NCI-H2081 treated with DMSO at 0.1 percent for 48 hours (cell line): ENCODE measurements around the gene LIG1.

ENCODE experiments used
- DNase-seq: peaks from one replicate; lab custom pipeline; 2025; lab: John Stamatoyannopoulos, UW

LIG1 gene

GRCh38 chr19:48181505-48181904 lies 11.4 kb upstream of the LIG1 start:
- DNase-seq: no peak

- no peak for DNase-seq
Observed at GRCh38 chr19:48176226-48176625, 6.1 kb upstream of the LIG1 start.

GRCh38 chr19:48175578-48175977 lies 5.4 kb upstream of the LIG1 start:
- DNase-seq: no peak

- no peak for DNase-seq
Observed at GRCh38 chr19:48174445-48175030, 4.4 kb upstream of the LIG1 start.

- DNase-seq: no peak
Observed at GRCh38 chr19:48171710-48172109, 1.6 kb upstream of the LIG1 start.

- DNase-seq: no peak
Observed at GRCh38 chr19:48170817-48171347, 738 bp upstream of the LIG1 start.

GRCh38 chr19:48169578-48169938 lies 586 bp downstream of the LIG1 start:
- no peak for DNase-seq

GRCh38 chr19:48168689-48169088 lies 1.5 kb downstream of the LIG1 start:
- no peak for DNase-seq

- no peak for DNase-seq
Observed at GRCh38 chr19:48158210-48158790, 11.8 kb downstream of the LIG1 start.

- no peak for DNase-seq
Observed at GRCh38 chr19:48154003-48154402, 16.1 kb downstream of the LIG1 start.

GRCh38 chr19:48152551-48152950 lies 17.6 kb downstream of the LIG1 start:
- DNase-seq: no peak

- DNase-seq: no peak
Observed at GRCh38 chr19:48149430-48149829, 20.7 kb downstream of the LIG1 start.

- no peak for DNase-seq
Observed at GRCh38 chr19:48148576-48148975, 21.6 kb downstream of the LIG1 start.

- DNase-seq: no peak
Observed at GRCh38 chr19:48147597-48148175, 22.5 kb downstream of the LIG1 start.

- no peak for DNase-seq
Observed at GRCh38 chr19:48139053-48139452, 31.1 kb downstream of the LIG1 start.

GRCh38 chr19:48137411-48137810 lies 32.7 kb downstream of the LIG1 start:
- no peak for DNase-seq

- no peak for DNase-seq
Observed at GRCh38 chr19:48136547-48136946, 33.6 kb downstream of the LIG1 start.

- DNase-seq: no peak
Observed at GRCh38 chr19:48135411-48135810, 34.7 kb downstream of the LIG1 start.

- no peak for DNase-seq
Observed at GRCh38 chr19:48133094-48133493, 37.0 kb downstream of the LIG1 start.

GRCh38 chr19:48127561-48127960 lies 42.6 kb downstream of the LIG1 start:
- DNase-seq: no peak

- DNase-seq: no peak
Observed at GRCh38 chr19:48123907-48124651, 46.1 kb downstream of the LIG1 start.

GRCh38 chr19:48122421-48122820 lies 47.7 kb downstream of the LIG1 start:
- no peak for DNase-seq

GRCh38 chr19:48121909-48122371 lies 48.2 kb downstream of the LIG1 start:
- DNase-seq: no peak
